ENCODE data around the gene BAIAP2L2.

The BAIAP2L2 gene

GRCh38 chr22:38106814-38107578, 3.5 kb downstream of the BAIAP2L2 start:
- DNase-seq, result no peak

DNA sequence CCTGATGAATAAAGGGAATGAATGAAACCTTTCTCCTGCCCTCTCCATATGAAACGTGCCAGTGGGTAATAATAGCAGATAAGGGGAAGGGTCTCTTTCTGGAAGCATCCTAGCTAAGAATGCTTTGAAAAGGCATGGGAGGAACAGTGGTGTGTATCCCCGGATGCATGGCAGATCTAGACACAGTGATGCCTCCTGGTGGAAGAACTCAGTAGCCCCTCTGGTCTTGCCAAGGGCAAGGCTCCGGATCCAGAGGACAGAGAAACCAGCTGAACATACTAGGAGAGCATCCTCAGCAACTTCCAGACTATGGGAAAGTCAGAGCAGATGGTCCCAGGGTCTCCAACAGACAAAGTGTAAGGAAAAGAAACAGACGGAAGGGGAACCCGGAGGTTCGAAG, 6.4 kb downstream of the BAIAP2L2 start:
- DNase-seq, result no peak

DNA sequence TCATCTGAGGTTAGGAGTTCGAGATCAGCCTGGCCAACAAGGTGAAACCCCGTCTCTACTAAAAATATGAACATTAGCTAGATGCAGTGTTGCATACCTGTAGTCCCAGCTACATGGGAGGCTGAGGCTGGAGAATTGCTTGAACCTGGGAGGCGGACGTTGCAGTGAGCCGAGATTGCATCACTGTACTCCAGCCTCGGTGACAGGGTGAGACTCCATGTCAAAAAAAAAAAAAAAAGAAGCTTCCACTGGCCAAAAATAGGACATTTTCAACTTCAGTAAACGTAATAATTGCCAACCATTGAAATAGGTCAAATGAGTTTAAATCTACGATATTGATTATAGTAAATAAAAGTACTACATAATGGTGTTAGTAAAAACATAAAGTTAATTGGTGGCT, 6.8 kb downstream of the BAIAP2L2 start:
- DNase-seq, result no peak

GRCh38 chr22:38098410-38099249, 11.9 kb downstream of the BAIAP2L2 start:
- DNase-seq, result no peak

DNA sequence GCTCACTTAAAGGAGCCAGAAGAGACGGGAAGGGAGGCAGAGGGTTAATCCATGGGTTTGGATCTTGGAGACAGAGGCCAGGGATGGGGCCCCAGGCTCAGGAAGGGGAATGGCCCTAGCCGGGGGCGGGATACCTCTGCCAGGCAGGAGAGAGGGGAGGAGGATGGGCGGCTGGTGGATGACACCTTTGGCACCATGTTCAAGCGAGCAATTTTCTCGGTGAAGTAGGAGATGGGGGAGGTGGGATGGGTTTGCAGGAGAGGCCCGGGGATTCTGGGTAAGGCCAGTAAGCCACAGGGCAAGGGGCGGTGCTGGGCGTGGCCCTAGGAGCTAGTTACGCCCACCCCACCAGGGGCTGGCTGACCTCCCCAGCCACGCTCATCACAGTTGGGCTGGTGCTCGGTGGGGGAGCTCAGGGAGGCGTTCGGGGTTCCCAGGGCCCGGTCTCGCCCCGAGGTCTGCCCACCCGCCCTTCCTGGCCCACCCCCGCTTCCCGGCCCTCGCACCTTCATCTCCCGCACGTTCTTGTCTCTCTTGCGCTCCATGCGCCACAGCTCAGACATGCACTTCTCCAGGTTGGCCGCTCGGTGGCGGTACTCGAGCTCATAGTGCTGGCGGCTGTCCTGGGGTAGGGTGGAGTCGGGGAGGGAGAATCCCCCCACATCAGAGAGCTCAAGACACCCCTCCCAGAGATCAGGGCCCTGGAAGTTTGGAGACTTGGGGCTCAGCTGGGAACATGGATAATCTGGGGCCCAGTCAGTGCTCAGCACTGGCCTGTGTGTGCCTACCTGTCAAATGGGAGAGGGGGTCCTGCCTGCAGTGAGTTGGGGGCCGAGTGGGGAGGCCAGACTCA, 12.7 kb downstream of the BAIAP2L2 start:
- no peak for DNase-seq

DNA sequence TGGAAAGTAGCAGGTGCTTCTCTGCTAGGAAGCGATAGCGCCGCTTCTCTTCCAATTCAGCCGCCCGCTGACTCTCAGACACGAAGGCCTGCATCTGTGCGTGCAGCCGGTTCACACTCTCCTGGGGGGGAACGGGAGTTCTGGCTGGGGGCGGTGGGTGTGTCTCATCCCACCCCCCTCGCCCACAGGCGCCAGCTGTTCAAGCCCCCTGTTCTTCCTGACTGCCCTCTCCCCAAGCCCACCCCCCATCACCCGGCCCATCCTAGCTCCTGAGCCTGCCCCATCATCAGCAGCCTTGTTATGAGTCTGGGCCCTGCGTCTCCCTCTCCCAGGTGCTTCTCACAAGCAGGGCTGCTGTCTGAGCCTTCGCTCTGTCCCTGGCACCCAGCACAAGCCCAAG, 13.4 kb downstream of the BAIAP2L2 start:
- DNase-seq, result no peak

DNA sequence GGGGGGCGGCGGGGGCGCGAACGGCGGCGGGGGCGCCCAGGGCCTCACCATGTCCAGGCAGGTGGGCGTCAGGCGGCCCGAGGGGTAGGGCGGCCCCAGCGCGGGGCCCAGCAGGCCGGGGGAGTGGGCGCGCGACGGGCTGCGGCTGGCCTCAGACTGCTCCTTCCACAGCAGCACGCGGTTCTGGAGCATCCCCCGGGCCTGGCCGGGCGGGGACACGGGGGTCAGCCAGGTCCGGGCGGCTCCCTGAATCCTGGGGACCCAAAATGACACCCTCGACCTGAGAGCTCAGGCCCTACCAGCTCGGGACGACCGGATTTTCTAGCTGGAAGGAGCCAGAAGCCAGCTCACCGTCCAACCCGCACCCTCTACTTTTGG, 21.0 kb downstream of the BAIAP2L2 start:
- DNase-seq, result no peak

DNA sequence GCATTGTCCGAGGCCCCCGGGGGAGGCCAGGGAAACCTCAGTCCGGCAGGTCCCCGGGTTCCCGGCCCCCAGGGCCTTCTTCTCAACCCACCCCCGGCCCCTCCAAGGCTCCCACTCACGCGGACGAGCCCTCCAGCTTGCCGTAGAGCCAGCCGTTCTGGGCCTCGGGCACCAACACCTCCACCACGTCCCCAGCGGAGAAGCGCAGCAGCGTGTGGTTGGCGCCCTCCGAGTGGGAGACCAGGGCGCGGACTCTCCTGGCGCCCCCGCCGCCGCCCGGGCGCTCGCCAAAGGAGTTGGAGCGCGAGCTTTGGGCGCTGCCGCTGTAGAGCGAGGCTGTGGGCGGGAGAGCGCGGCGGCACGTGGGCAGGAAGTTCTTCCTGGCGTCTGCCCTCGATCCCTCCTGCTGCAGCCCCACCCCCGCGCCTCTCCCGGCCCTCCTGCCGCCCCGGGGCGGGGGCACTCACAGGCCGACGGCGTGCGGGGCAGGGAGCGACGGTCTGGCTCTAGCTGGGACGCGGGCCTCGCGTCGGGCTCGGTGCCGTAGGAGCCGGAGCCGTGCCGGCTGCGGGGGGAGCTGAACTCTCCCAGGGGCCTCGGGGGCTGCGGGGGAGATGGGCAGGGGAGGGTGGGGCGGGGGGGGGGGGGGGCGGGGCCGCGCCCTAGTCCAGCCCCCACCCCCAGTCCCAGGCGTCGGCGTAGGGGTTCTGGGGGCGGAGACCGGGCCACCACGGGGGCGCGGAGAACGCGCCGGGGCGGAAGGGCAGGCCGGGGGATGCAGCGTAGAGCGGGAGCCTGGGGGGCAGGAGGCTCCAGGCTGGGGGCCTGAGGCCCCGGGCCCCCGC, 21.6 kb downstream of the BAIAP2L2 start:
- no peak for DNase-seq

DNA sequence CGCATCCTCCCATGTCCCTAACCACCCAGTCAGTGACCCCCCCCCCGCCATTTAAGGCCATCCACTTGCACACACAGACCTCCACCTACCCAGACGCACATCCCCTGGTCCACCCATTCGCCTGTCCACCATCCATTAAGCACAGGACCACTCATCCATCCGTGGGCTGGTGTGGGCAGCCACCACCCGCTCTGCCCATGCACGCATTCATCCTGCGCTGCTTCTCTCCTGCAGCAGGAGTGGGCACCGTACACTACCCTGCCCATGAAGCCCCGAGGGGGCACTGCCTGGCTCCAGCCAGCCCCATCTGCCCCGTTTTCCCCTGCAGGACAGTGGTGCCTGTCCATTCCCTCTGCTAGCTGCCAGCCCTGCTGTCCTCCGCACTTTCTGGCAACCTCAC, 22.6 kb downstream of the BAIAP2L2 start:
- DNase-seq, result no peak

DNA sequence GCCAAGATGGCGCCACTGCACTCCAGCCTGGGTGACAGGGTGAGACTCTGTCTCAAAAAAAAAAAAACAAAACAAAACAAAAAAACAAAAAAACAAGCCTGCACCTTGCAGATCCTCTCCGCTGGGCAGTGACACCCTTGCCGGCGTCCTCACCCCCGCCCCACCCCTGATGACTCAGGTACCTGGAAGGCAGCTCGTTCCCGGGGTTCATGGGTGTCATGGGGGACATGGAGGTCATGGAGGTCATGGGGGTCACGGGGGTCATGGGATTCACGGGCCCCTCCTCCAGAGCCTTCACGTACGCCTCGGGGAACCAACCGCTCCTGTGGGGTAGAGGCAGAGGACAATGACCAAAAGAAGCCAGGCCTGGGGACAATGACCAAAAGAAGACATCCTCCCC, 23.5 kb downstream of the BAIAP2L2 start:
- DNase-seq, result no peak

- no peak for DNase-seq
Observed at GRCh38 chr22:38086001-38086845, 24.3 kb downstream of the BAIAP2L2 start.

DNA sequence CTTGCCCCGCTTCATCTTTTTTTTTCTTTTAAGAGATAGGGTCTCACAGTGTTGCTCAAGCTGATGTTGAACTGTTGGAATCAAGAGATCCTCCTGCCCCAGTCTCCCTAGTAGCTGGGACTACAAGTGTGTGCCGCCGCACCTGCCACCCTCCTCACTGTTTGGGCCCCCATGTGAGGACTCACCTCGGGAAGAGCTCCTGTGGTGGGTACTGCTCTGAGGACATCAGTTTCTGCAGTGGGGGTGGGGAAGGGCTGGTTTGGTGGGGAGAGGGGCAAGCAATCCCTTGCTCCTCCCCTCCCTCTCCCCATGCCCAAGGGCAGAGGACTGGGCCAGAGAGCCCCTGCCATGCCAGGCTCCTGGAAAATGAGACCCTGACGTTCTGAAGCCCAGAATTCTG, 25.0 kb downstream of the BAIAP2L2 start:
- no peak for DNase-seq

DNA sequence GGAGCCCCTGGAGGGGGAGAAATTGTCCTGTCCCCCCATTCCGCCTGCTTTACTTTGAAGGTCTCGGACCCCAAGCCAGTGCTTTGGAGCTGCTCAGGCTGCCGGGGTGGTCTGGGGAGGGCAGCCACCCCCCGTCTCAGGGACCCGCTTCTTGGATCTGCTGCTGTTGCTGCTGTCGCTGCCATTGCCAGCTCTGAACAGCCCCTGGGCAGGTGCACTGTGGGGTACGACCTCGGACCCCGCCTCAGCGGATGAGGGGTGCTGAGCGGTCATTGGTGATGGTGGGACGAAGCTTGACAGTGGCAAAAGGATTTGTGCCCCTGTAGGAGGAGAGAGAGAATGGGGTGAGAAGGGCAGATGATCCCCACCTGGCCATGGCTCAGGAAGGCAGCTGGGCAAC, 25.4 kb downstream of the BAIAP2L2 start:
- no peak for DNase-seq

DNA sequence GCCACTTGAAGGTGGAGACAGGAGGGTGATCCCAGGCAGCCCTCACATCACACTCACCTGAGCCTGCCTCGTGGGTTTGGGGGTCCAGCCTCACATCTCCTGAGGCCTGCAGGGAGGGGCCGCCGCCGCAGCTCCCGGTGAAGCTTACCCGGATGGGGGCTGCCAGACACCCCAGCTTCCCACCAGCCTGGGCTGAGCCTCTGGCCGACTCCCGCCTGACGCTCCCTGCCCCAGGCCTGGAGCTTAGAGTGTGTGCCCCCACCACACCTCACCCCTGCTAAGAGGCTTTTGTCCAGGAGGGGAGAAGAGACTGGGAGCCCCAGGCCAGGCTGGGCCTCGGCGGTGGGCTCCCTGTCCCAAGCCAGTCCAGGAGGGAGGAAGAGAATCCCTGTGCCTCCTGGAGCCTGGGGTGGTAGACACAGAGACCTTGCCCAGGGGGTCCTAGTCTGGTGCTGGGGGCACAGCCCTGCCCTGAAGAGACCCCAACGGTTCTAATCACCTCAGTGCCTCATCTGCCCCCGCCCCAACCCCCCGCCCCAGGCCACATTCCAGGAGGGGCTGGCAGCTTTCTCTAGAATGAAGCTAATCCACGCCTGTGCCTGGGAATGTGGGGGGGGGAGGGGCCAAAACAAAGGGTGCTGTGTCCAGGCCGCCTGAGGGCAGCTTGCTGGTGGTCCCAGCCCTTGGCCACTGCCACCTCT, 26.4 kb downstream of the BAIAP2L2 start, which contains the start of gene SLC16A8:
Gene SLC16A8 (minus strand): TSS at position 254 of the 701 bp plus-strand sequence. CDS start 1,311 bp downstream, outside the sequence.
- no peak for DNase-seq

DNA sequence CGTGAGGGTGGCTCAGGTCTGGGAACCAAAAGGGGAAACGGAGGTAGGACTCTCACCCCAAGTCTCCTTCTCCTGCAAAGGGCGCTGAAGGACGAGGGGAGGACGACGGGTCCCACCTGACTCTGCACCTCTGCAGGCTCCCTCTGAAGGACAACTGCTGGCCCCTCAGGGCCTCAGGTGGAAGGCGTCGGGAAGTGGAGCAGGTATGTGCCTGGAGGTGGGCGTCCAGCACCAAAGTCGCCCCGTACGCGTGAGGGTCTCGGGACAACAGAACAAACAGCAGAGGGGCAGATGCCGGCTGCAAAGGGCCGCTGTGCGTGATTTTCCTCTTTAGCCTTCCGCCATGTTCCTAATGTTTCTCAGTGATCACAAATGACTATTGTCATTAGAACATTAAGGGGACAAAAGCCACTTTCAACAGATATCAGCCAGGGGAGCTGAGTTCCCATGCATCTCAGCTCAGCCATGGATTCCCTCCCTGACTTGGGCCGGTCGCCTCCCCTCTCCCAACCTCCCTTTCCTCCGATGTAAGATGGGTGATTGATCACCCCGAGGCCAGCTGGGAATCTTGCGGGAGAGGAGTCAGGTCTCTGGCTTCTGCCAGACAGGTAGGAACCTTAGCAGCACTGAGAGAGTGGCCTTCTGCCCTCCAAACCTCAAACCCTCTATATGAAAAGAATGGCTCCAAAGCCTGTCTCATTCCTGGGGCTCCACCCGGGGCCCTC, 27.3 kb downstream of the BAIAP2L2 start:
- DNase-seq, result no peak

DNA sequence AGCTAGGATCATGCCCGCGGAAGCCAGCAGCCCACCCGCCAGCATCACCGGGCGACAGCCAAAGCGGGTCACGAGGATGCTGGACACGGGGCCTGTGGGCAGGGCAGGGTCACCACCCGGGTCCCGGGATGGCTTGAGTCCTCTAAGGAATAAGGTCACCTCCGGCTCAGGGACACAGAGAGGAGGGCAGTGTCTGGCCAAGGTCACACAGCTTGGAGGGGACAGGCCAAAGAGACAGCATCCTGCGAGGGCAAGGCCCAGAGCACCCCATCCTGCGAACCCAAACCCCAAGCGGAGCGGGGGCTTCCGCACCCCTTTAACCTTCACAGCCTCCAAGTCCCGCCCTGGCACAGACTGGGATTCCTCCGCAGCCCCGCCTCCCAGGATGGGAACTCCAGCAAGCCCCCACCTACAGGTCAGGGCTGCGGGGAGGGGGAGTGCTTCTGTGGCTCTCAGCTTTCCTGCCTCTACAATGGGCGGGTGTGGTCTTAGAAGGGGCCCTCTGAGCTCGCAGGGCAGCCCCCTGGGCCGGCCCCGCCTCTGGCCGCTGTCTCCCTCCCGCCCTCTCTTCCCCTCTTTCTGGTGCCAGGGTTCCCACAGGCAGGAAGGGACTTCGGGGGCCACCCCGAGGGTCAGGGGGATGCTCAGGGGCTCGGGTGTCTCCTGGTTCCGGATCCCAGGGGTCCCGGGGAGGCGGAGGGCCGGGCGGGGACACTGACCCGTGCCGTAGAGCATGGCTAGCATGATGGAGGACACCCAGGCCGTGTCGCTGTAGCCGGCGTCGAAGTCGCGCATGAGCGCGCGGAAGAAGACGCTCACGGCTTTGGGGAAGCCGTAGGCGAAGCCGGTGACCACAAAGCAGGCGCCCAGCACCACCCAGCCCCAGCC, 28.3 kb downstream of the BAIAP2L2 start:
- no peak for DNase-seq

GRCh38 chr22:38081636-38081940, 28.9 kb downstream of the BAIAP2L2 start:
- DNase-seq, result no peak

DNA sequence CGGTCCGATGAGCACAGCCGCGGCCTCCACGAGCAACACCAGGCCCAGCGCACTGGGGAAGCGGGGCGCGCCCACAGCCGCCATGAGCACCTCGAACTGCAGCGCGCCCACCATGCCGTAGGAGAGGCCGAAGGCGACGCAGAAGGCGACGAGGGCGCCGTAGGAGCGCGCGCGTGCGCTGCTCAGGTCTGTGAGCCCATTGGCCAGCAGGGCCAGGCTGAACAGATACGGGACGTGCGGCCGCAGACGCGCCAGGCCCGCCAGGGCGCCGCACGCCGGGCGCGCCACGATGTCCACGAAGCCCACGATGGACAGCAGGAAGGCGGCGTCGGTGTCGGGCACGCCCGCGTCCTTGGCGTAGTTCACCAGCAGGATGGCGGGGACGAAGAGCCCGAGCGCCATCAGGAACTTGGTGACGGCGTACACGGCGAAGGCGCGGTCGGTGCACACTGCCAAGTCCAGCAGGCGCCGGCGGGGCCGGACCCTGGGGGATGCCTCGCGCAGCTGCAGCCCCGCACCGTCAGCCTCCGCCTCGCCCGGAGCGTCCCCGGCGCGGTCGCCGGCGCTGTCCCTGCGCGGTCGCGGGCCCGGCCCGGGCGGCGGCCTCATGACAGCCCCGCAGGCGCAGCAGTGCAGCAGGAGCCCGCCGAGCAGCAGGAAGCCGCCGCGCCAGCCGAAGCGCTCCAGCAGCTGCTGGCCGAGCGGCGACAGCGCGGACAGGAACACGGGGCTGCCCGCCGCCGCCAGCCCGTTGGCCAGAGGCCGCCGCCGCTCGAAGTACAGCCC, 29.4 kb downstream of the BAIAP2L2 start:
- DNase-seq, result no peak
